Ecto neural progenitor cell (in vitro differentiated cells): ENCODE data around the gene PSRC1.

ENCODE experiments used
- DNase-seq: peaks from one replicate; pipeline ENCODE4 v3.0.0-alpha.2; 2018; ENCODE audit warnings: low spot score

PSRC1 gene

DNA sequence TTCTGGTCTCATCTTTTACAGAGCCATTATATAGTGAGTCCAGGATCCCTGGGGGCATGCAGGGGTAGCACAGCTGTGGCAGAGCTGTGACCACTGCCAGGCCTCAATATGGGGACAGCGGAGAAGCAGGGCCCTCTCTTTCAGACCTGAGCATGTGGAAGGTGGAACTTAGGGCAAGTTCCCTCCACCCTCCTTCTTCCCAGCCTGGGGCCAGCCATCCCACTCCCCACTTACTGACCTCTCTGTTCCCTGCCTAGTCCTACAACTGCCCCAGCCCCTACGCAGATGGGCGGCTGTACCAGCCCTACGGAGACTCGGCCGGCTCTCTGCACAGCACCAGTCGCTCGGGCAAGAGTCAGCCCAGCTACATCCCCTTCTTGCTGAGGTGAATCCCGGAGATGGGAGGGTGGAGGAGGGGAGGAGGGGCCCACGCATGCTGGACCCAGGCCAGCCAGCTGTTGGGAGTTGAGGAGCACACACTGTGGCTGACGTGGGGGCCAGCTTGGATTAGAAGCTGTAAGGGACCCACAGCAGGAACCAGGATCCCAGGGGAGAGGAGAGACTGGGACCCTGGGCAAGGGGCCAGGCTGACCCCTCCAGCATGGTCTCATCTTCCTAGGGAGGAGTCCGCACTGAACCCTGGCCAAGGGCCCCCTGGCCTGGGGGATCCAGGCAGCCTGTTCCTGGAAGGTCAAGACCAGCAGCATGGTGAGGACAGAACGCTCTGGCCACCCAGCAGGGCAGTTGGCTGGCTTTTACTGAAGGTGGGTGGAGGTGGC is 10.7 kb downstream of the PSRC1 start:
- DNase-seq: no peak

DNA sequence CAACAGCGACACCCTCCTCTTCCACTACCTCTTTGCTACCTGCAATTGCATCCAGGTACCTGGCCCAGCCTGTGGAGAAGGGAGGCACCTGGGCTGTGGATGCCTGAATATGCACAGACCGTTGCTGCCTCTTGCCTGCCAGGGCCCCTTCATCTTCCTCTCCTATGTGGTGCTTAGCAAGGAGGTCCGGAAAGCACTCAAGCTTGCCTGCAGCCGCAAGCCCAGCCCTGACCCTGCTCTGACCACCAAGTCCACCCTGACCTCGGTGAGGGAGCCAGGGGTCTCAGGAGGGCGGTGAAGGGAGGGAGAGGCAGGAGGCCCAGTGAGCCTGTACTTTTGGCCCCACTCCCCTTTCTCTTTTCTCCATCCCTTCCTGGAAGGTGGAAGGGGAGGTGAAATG is 11.5 kb downstream of the PSRC1 start:
- DNase-seq: no peak

DNA sequence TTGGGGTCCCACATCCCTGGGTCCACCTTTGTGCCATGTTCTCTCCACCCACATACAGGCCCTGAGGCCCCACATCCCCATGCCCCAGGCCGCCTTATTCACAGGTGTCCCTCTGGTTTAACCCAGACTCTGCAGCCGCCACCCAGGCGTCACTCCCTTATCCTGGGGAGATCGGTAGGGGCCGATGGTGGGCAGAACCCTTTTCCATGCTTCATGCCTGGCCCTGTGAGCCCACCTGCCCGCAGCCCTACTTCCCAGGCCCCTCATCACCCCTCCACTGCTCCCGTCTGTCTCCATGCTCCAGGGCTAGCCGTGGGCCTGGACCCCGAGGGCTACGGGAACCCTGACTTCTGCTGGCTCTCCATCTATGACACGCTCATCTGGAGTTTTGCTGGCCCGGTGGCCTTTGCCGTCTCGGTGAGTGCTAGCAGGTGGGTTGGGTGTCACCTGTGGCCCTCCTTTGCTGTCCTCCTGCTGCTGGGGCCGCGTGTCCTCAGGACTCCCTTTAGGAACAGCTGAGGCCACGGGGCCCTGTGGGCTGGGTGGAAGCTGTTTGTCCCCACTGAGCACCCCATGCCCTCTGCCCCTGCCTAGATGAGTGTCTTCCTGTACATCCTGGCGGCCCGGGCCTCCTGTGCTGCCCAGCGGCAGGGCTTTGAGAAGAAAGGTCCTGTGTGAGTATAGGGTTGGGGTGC is 12.2 kb downstream of the PSRC1 start:
- DNase-seq: no peak

DNA sequence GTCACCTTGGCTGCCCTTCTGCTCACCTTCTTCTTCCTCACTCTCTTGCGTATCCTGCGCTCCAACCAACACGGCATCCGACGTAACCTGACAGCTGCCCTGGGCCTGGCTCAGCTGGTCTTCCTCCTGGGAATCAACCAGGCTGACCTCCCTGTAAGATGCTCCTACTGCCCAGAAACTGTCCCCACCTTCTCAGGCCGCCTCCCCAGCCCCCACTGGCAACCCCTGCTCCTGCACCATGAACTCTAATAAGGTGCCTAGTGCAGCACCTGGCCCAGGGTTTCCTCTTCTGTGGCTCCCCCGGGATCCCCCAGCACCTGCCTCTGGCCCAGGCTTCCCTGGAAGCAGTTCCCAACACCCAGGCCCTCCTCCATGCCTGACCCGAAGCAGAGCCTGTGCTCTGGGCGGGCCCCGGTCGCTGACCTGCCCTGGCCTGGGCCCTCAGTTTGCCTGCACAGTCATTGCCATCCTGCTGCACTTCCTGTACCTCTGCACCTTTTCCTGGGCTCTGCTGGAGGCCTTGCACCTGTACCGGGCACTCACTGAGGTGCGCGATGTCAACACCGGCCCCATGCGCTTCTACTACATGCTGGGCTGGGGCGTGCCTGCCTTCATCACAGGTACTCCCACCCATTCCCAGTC is 12.8 kb downstream of the PSRC1 start:
- DNase-seq: no peak

DNA sequence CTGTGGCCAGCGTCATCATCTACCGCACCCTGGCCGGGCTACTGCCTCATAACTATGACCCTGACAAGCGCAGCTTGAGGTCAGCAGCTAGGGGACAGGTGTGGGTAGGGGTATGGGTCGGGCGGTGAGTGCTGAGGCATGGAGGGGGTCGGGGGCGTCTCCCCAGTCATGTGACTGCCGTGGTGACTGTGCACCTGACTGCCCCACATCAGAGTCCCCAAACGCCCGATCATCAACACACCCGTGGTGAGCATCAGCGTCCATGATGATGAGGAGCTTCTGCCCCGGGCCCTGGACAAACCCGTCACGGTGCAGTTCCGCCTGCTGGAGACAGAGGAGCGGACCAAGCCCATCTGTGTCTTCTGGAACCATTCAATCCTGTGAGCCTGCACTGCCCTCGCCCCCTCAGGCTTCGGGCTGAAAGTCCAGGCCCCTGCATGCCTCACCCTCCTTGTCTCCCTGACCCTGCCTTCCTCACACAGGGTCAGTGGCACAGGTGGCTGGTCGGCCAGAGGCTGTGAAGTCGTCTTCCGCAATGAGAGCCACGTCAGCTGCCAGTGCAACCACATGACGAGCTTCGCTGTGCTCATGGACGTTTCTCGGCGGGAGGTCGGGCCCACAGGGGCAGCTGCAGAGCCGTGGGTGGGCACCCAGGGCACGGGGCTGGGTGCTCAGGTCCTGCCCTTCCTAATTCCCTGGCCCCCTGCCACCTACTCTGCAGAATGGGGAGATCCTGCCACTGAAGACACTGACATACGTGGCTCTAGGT is 13.5 kb downstream of the PSRC1 start:
- DNase-seq: no peak

DNA sequence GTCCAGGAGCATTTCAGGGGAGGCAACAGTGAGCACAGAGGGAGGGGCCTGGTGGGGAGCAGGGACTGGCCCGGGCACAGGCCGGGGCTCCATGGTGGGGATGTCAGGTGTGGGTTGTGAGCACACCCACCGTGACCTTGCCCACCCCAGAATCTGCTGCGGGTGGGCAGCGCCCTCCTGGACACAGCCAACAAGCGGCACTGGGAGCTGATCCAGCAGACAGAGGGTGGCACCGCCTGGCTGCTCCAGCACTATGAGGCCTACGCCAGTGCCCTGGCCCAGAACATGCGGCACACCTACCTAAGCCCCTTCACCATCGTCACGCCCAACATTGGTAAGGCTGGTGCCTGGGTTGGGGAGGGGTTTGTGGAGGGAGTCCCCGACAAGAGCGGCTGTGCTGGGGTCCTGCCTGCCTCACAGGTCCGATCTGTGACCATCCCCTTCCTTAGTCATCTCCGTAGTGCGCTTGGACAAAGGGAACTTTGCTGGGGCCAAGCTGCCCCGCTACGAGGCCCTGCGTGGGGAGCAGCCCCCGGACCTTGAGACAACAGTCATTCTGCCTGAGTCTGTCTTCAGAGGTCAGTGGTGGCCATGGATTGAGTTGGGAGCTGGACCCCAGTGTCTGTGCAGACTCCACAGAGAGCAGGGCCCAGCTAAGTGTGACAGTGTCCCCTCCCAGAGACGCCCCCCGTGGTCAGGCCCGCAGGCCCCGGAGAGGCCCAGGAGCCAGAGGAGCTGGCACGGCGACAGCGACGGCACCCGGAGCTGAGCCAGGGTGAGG is 14.3 kb downstream of the PSRC1 start:
- no peak for DNase-seq

DNA sequence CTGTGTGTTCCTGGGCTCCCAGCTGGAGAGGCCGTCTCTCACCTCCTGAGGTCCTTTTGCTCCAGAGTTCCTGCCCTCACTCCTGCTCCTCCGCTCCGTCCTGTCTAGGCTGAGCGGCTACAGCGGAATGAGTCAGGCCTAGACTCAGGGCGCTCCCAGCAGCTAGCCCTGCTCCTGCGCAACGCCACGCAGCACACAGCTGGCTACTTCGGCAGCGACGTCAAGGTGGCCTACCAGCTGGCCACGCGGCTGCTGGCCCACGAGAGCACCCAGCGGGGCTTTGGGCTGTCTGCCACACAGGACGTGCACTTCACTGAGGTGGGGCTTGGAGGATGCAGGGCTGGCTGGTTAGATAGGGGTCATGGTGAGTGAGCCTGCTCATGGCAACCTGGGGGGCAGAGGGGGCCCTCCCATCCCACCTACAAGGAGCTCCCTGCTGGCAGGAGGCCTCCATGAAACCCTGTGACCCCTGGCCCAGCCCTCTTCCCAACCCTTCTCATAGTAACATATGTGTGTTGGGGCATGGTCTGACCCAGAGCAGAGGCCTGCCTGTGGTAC is 15.1 kb downstream of the PSRC1 start:
- DNase-seq: no peak

DNA sequence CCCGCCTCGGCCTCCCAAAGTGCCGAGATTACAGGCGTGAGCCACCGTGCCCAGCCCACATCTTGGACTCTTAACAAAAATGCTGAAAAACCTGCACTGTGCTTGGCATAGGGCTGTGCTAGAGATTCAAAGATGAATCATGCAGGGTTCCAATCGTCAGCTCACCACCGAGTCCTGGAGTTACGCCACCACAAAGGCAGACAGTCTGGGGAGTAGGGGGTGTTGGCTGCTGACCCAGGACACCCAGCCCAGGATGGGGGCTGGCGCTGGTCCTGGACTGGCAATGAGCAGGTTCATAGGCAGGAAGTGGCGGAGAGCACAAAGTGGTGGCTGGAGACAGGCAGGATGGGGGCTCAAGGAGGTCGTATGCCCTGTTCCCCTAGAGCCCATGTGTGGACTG is 16.0 kb downstream of the PSRC1 start:
- no peak for DNase-seq

DNA sequence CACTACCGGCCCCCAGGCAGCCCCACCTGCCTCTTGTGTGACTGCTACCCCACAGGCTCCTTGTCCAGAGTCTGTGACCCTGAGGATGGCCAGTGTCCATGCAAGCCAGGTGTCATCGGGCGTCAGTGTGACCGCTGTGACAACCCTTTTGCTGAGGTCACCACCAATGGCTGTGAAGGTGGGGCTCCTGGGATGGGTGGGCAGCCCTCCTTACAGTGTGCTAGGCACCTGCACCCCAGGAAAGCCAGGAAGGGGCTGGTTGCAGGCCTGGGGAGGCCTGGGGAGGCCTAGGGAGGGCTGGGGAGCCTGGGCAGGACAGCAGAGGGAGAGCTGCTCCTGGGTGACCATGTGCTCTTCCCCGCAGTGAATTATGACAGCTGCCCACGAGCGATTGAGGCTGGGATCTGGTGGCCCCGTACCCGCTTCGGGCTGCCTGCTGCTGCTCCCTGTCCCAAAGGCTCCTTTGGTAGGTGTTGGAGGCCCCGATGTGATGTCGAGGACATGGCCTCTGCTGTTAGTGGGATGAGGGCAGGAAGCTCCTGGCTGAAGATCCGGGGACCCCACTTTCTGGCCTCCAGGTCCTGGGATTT is 17.1 kb downstream of the PSRC1 start:
- DNase-seq: no peak

DNA sequence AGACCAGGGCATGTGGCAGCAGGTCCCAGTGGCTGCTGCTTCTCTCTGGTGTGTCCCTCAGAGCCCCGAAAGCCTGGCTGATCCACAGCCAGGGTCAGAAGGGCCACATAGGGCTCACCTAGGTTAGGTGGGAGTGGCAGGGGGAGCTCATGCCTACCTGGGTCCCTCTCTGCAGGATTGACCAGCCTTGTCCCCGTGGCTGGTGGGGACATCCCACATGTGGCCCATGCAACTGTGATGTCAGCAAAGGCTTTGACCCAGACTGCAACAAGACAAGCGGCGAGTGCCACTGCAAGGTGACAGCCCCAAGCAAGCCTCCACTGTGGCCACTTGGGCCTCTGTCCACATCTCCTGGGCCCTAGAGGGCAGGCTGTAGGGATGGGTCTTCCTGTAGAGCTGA is 17.9 kb downstream of the PSRC1 start:
- DNase-seq: no peak

DNA sequence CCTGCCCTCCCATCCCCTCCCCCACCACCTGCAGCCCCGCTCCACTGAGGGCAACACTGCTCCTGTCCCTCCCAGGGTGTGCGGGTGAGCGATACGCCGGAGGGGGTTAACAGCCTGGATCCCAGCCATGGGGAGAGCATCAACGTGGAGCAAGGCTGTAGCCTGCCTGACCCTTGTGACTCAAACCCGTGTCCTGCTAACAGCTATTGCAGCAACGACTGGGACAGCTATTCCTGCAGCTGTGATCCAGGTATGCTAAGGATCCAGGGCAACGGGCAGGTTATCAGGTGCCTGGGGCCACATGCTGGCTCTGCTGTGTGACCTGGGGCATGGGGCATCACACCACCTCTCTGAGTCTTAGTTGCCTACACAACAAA is 18.6 kb downstream of the PSRC1 start:
- DNase-seq: no peak

DNA sequence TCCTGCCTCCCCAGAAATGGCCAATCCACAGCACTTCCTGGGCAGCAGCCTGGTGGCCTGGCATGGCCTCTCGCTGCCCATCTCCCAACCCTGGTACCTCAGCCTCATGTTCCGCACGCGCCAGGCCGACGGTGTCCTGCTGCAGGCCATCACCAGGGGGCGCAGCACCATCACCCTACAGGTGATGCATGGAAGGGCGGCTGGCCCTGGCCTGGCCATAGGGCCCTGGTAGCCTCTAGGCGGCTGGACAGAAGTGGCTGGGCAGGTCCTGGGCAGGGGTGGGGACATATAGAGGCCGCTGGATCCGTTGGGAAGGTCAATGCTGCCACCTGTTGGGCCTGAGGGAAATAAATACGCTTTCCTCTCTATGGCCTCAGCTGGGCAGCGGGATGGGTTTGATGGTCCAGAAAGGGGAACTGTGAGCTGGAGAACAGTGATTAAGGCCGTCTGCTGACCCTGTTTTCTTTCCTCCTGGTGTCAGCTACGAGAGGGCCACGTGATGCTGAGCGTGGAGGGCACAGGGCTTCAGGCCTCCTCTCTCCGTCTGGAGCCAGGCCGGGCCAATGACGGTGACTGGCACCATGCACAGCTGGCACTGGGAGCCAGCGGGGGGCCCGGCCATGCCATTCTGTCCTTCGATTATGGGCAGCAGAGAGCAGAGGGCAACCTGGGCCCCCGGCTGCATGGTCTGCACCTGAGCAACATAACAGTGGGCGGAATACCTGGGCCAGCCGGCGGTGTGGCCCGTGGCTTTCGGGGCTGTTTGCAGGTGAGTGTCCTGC is 19.2 kb downstream of the PSRC1 start:
- peak; percentile 93 for DNase-seq

DNA sequence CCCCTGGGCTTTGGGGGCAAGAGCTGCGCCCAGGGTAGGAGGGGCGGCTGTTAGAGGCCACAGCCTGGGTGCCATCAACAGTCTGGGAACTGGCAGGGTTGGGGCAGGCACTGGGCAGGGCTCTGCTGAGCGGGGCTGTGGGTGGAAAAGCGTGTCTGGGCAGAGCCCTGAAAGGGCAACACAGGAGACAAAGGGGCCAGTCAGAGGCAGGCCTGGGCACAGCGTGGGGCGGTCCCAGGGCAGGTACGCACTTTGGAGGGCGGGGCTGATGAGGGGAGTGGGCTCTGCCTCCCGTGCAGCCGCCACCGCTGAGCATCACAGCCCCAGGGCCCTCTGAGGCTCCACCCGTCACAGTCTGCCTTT is 19.7 kb downstream of the PSRC1 start:
- DNase-seq: no peak

DNA sequence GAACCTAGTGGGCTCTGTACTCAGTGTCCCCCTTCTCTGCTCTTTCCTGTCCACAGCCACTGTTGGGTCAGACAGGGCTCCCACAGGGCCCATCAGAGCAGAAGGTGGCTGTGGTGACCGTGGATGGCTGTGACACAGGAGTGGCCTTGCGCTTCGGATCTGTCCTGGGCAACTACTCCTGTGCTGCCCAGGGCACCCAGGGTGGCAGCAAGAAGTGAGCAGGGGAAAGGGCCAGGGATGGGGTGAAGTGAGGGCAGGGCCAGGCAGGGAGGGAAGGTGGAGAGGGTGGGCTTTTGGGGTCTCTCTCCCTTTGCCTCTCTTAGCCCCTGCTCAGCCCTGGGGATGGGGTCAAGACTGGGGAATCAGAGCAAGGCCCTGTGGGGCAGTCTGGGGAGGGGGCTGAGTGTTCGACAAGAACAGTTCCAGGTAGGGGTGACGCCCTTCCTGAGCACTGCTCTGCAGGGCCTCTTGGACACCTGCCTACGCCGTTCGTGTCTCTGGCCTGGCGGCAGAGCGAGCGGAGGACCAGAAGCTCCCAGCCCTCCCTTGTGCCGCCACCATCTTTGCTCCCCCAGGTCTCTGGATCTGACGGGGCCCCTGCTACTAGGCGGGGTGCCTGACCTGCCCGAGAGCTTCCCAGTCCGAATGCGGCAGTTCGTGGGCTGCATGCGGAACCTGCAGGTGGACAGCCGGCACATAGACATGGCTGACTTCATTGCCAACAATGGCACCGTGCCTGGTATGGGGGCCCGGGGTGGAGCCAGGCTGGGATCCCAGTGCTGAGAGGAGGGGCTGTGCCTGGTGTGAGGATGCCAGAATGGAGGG is 20.5 kb downstream of the PSRC1 start:
- DNase-seq: no peak

DNA sequence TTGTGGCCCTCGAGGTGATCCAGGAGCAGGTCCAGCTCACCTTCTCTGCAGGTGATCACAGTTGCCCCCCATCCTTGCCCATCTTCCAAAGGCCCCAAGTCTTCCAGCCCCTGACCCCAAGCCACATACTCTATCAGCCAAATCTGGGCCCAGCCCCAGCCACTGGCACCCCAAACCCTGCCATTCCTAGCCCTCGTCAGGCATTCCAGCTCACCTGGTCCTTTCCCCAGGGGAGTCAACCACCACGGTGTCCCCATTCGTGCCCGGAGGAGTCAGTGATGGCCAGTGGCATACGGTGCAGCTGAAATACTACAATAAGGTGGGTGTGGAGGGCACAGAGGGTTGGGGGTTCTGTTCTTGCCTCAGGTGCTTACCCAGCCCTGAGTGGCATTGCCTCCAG is 21.4 kb downstream of the PSRC1 start:
- DNase-seq: no peak

DNA sequence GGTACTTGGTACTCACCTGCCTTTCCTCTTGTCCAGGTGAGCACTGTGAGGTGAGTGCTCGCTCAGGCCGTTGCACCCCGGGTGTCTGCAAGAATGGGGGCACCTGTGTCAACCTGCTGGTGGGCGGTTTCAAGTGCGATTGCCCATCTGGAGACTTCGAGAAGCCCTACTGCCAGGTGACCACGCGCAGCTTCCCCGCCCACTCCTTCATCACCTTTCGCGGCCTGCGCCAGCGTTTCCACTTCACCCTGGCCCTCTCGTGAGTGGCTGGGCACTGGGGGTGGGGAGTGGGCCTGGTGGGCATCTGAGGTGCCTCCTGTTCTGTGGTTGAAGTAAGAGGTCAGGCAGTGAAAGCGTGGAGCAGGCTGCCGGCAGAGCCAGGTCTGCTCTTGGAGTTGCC is 21.9 kb downstream of the PSRC1 start:
- DNase-seq: no peak

DNA sequence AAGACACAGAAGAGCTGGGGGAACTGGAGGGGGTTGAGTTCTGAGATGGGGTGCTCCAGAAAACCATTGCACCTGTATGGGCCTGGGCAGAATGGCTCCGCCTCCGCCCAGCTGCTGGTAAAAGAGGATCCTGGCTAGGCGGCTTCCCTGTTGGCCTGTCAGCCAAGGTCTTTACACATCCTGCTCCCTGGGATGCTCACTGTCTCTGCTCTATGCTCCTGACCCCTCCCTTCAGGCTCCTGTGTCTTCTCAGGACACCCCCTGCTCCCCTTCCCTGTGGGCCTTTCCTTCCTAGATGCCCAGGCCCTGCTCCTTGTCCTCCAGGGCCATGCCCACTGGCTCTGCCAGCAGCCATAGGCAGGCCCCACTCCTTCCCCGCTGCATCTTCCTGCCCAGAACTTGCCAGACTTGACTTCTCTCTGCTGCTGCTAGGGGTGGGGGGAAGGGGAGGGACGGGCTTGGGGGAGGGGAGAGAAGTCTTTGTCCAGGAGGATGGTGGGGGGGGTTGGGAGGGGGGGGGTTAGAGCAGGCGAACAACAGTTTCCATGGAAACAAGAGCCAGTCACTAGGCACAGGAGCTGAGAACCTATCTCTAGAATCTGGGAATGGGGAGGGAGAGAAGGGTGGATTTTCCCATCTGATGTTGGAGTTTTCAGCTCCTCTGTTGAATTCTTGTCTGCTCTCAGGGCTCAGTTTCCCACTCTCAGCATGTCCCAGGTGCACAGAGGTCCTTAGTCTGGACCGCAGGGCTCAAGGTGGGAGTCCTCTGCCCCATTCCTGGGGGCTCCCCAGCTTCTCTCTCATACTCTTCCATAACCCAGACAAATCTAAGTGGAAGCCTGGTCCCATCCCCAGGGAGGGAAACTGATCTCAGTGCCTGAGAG is 23.0 kb downstream of the PSRC1 start:
- no peak for DNase-seq
